Globus pallidus (tissue), 1 donor: ENCODE measurements around the gene ACTN2.

ENCODE experiments used
- DNase-seq: peaks from one replicate; pipeline ENCODE4 v3.0.0-alpha.2; 2015; ENCODE audit warnings: low spot score

The ACTN2 gene

GRCh38 chr1:236691348-236691747 lies 5.0 kb downstream of the ACTN2 start:
- no peak for DNase-seq

GRCh38 chr1:236692128-236692527 lies 5.8 kb downstream of the ACTN2 start:
- no peak for DNase-seq

GRCh38 chr1:236692742-236693141 lies 6.4 kb downstream of the ACTN2 start:
- no peak for DNase-seq

- no peak for DNase-seq
Observed at GRCh38 chr1:236699366-236699765, 13.1 kb downstream of the ACTN2 start.

GRCh38 chr1:236700903-236701302 lies 14.6 kb downstream of the ACTN2 start:
- DNase-seq = no peak

- DNase-seq = no peak
Observed at GRCh38 chr1:236701782-236702181, 15.5 kb downstream of the ACTN2 start.

- DNase-seq = no peak
Observed at GRCh38 chr1:236702791-236703394, 16.6 kb downstream of the ACTN2 start.

- DNase-seq = peak; percentile 54
Observed at GRCh38 chr1:236705771-236706170, 19.5 kb downstream of the ACTN2 start.

- DNase-seq = peak; percentile 43
Observed at GRCh38 chr1:236706183-236706582, 19.9 kb downstream of the ACTN2 start.

- no peak for DNase-seq
Observed at GRCh38 chr1:236710328-236710892, 24.1 kb downstream of the ACTN2 start.

- peak; percentile 71 for DNase-seq
Observed at GRCh38 chr1:236716160-236716559, 29.9 kb downstream of the ACTN2 start.

GRCh38 chr1:236717811-236718210 lies 31.5 kb downstream of the ACTN2 start:
- no peak for DNase-seq

GRCh38 chr1:236718328-236718727 lies 32.0 kb downstream of the ACTN2 start:
- no peak for DNase-seq

- DNase-seq = no peak
Observed at GRCh38 chr1:236720206-236720605, 33.9 kb downstream of the ACTN2 start.

GRCh38 chr1:236720611-236721010 lies 34.3 kb downstream of the ACTN2 start:
- no peak for DNase-seq

GRCh38 chr1:236724049-236724448 lies 37.8 kb downstream of the ACTN2 start:
- DNase-seq = no peak

- no peak for DNase-seq
Observed at GRCh38 chr1:236724506-236724905, 38.2 kb downstream of the ACTN2 start.

- no peak for DNase-seq
Observed at GRCh38 chr1:236725668-236726067, 39.4 kb downstream of the ACTN2 start.

GRCh38 chr1:236727521-236727920 lies 41.2 kb downstream of the ACTN2 start:
- DNase-seq = no peak

GRCh38 chr1:236728752-236729151 lies 42.5 kb downstream of the ACTN2 start:
- no peak for DNase-seq

GRCh38 chr1:236733653-236734052 lies 47.4 kb downstream of the ACTN2 start:
- DNase-seq = no peak

GRCh38 chr1:236734141-236734765 lies 48.0 kb downstream of the ACTN2 start:
- no peak for DNase-seq

- no peak for DNase-seq
Observed at GRCh38 chr1:236736761-236737160, 50.5 kb downstream of the ACTN2 start.

GRCh38 chr1:236741753-236742152 lies 55.5 kb downstream of the ACTN2 start:
- no peak for DNase-seq
